Keratinocyte (primary cell): Measurements from ENCODE around the gene KCND2. TPM values are rescaled to one million over a fixed set of nuclear protein-coding genes. Genes with fewer than 3 reads are reported as not detected.

Experiments
- DNase-seq: peaks from one replicate; pipeline ENCODE4 v3.0.0-alpha.2; 2011; ENCODE audit warnings: low read depth, missing footprints, low spot score
- FAIRE-seq: peaks from 2 replicates; lab custom pipeline; 2011; peaks lifted over from hg19 to GRCh38; lab: Jason Lieb, UNC
- H2AFZ ChIP-seq: 2 replicates; pipeline ENCODE4 v1.6.0; 2012; ENCODE audit warnings: low read length, control low read depth, inconsistent platforms; ENCODE audit not compliant: control insufficient read depth
- H3K27ac ChIP-seq: 2 replicates; pipeline ENCODE4 v1.5.1; 2011; ENCODE audit warnings: low read length; ENCODE audit not compliant: control insufficient read depth, insufficient read depth
- H3K27me3 ChIP-seq: 3 replicates; pipeline ENCODE4 v1.6.0; 2011; ENCODE audit warnings: low read length; ENCODE audit not compliant: control insufficient read depth, insufficient read depth; ENCODE audit errors: extremely low read depth
- H3K36me3 ChIP-seq, 2 experiments: 2 replicates in 1 of 2; 3 replicates in 1 of 2; pipeline ENCODE4 v1.5.1; 2011; ENCODE audit warnings: low read length in 2 of 2, mild to moderate bottlenecking in 1 of 2; ENCODE audit not compliant: control insufficient read depth in 2 of 2, insufficient read depth in 2 of 2; ENCODE audit errors: extremely low read depth in 1 of 2
- H3K4me1 ChIP-seq: 3 replicates; pipeline ENCODE4 v1.5.1; 2011; ENCODE audit warnings: low read length; ENCODE audit not compliant: control insufficient read depth, insufficient read depth; ENCODE audit errors: extremely low read depth
- H3K4me2 ChIP-seq: 3 replicates; pipeline ENCODE4 v1.6.0; 2011; ENCODE audit warnings: low read depth, low read length; ENCODE audit not compliant: control insufficient read depth, insufficient read depth; ENCODE audit errors: extremely low read depth
- H3K4me3 ChIP-seq, 3 experiments: fragments of 200-600 bp in 1 of 3; sonication (generic) in 1 of 3; 2 replicates in 2 of 3; 3 replicates in 1 of 3; pipeline ENCODE4 v1.5.1; 2011 to 2016; ENCODE audit warnings: low read length in 3 of 3, mild to moderate bottlenecking in 3 of 3, control low read depth in 2 of 3, inconsistent platforms in 1 of 3, low read depth in 1 of 3, mixed read lengths in 1 of 3, mixed run types in 1 of 3, moderate library complexity in 1 of 3; ENCODE audit not compliant: control insufficient read depth in 2 of 3, insufficient read depth in 2 of 3; ENCODE audit errors: extremely low read depth in 1 of 3
- H3K79me2 ChIP-seq: 2 replicates; pipeline ENCODE4 v1.6.0; 2012; ENCODE audit warnings: low read length; ENCODE audit not compliant: control insufficient read depth, insufficient read depth
- H3K9ac ChIP-seq: 3 replicates; pipeline ENCODE4 v1.6.0; 2011; ENCODE audit warnings: low read length; ENCODE audit not compliant: control insufficient read depth, insufficient read depth; ENCODE audit errors: extremely low read depth
- H3K9me1 ChIP-seq: 3 replicates; pipeline ENCODE4 v1.6.0; 2011; ENCODE audit warnings: low read length; ENCODE audit not compliant: control insufficient read depth, insufficient read depth; ENCODE audit errors: extremely low read depth
- H3K9me3 ChIP-seq: 2 replicates; pipeline ENCODE4 v1.5.1; 2012; ENCODE audit warnings: low read depth, low read length; ENCODE audit not compliant: control insufficient read depth
- H4K20me1 ChIP-seq: 3 replicates; pipeline ENCODE4 v1.6.0; 2011; ENCODE audit warnings: low read length; ENCODE audit not compliant: control insufficient read depth, insufficient read depth; ENCODE audit errors: extremely low read depth
- CTCF ChIP-seq, 3 experiments: IDR thresholded peaks in 1 of 3; conservative IDR thresholded peaks in 1 of 3; optimal IDR thresholded peaks in 1 of 3; 2 replicates in 2 of 3; 3 replicates in 1 of 3; pipeline versions ENCODE3 to v1.5.1; 2011; ENCODE audit warnings: low read length in 3 of 3, mild to moderate bottlenecking in 3 of 3, moderate library complexity in 2 of 3, control low read depth in 1 of 3, inconsistent platforms in 1 of 3; ENCODE audit not compliant: insufficient read depth in 2 of 3; ENCODE audit errors: extremely low read depth in 1 of 3
- EZH2 ChIP-seq: IDR thresholded peaks from one replicate; pipeline ENCODE4 v1.6.1; 2012; ENCODE audit warnings: inconsistent platforms, mild to moderate bottlenecking, low read length, moderate library complexity
- dilution Hi-C: fragments of 300-500 bp; cut with MboI; formaldehyde crosslinking; loops from one replicate; pipeline ENCODE4 v1.7.0; 2020; ENCODE audit warnings: low sequenced_read_pairs; ENCODE audit not compliant: extremely low pct_ligation_motif_present
- polyA plus RNA-seq, 5 experiments: library from polyadenylated mRNA; depleted of rRNA in 3 of 5; stranded (reverse) in 3 of 5; stranded (forward) in 1 of 5; unstranded in 1 of 5; fragments of >200 nt; gene quantifications; 1 replicate in 1 of 5; 2 replicates in 3 of 5; 3 replicates in 1 of 5; pipeline versions ENCODE4 v1.2.1 to v1.2.3, GENCODE V29; 2011 to 2012; ENCODE audit warnings: missing spikeins in 2 of 5, low read depth in 1 of 5, low replicate concordance in 1 of 5

The KCND2 gene
- polyA plus RNA-seq, 1 donor (not counting 4 experiments of a cell fraction or from before 2014, with no cell fraction given) = not detected

DNA sequence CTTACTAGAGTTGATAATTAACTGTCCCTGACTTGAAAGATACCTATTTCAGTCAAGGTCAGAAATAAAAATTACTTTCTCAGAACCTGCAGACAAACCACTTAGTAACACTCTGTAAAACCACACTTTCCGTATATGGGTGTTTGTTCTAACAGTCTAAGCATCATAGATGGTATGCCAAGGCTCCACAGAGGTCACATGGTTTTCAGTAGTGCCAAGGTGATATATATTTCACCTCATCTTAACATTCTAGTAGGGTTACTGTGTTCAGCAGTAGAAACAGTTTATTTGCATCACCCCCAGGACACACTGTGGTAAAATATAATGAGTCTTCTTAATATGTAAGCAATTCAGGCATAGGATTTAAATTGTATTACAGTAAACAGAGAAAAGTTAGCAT, 61.5 kb downstream of the KCND2 start:
- FAIRE-seq = no peak

DNA sequence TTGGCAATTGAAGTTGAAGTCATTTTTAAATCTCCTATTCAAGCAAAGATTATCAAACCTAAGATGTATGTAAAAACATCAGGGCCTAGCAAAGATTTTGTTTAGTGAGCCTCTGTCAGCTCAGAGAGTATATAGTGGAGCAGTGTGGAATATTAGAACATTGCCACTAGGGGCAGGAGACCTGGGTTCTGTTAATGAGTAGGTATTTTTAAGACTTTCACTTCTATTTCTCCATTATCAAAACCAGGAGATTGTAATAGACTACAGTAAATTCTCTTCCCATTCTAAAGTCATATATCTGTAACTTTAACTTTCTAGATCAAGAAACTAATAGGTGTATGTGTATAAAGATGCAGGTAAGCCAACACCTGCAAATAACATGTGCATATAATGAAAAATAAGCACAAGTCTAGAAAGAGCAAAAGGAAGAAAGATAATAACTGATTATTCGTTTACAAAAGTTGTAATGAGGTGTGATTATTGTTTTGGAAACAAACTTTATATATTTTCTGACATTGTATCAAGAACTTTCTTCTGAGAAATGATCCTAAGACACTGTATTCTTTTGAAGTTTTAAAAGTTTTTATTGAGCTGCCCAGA, 64.4 kb downstream of the KCND2 start:
- no peak overlapping the region for H3K9ac ChIP-seq
- H3K27me3 ChIP-seq = no peaks in the 10 kb centered on the region
- no peak for FAIRE-seq
- no peaks in the 10 kb centered on the region for H3K36me3 ChIP-seq
- H2AFZ ChIP-seq = no peak overlapping the region
- no peaks in the 10 kb centered on the region for H4K20me1 ChIP-seq
- no peak overlapping the region for H3K4me2 ChIP-seq
- no peak overlapping the region for H3K27ac ChIP-seq
- DNase-seq = no peak
- no peaks in the 10 kb centered on the region for H3K4me1 ChIP-seq
- dilution Hi-C loops = no loop called here
- H3K79me2 ChIP-seq = no peaks in the 10 kb centered on the region
- no peaks in the 10 kb centered on the region for H3K9me1 ChIP-seq
- no peaks in the 10 kb centered on the region for H3K9me3 ChIP-seq
- TF ChIP-seq CTCF (optimal IDR thresholded peaks at IDR 0.05 in 1 of 3, IDR thresholded peaks at IDR 0.05 in 1 of 3, conservative IDR thresholded peaks at IDR 0.05 in 1 of 3; ENCODE audit: extremely low read depth in 1 of 3, insufficient read depth in 2 of 3, low read length in 3 of 3) (peak in 2 of 3 experiments; percentile 41 to 56), EZH2 (no peak)
- H3K4me3 ChIP-seq = no peak overlapping the region

More for the DNA sequence above, 61.5 kb downstream of the KCND2 start:
- no peak overlapping the region for H2AFZ ChIP-seq
- no peak overlapping the region for H3K4me3 ChIP-seq
- H3K9me3 ChIP-seq = no peaks in the 10 kb centered on the region
- H3K27me3 ChIP-seq = no peaks in the 10 kb centered on the region
- no peaks in the 10 kb centered on the region for H4K20me1 ChIP-seq
- H3K79me2 ChIP-seq = no peaks in the 10 kb centered on the region
- dilution Hi-C loops = no loop called here
- H3K9me1 ChIP-seq = no peaks in the 10 kb centered on the region
- no peak for TF ChIP-seq EZH2
- TF ChIP-seq CTCF (optimal IDR thresholded peaks at IDR 0.05 in 1 of 3, IDR thresholded peaks at IDR 0.05 in 1 of 3, conservative IDR thresholded peaks at IDR 0.05 in 1 of 3; ENCODE audit: extremely low read depth in 1 of 3, insufficient read depth in 2 of 3, low read length in 3 of 3) = no peak
- no peak overlapping the region for H3K9ac ChIP-seq
- no peak overlapping the region for H3K27ac ChIP-seq
- no peak for DNase-seq
- no peak overlapping the region for H3K4me2 ChIP-seq
- no peaks in the 10 kb centered on the region for H3K4me1 ChIP-seq
- no peaks in the 10 kb centered on the region for H3K36me3 ChIP-seq
